A549 (cell line): Measurements from ENCODE around the gene INTS14.

Experiments used
- CTCF ChIP-seq: fragments of >200 bp; sonication (Bioruptor Twin); formaldehyde crosslinking; IDR thresholded peaks from 3 replicates; pipeline ENCODE4 v1.5.1; 2016
- E2F6 ChIP-seq: IDR thresholded peaks from 2 replicates; pipeline ENCODE4 v1.6.1; 2012; ENCODE audit warnings: low read depth, borderline replicate concordance
- JUN ChIP-seq, 2 experiments: fragments of >200 bp; sonication (Bioruptor Twin); formaldehyde crosslinking; IDR thresholded peaks; 2 replicates in 1 of 2; 3 replicates in 1 of 2; pipeline ENCODE4 v1.6.1; 2016 to 2017
- MAX ChIP-seq: IDR thresholded peaks from 2 replicates; pipeline ENCODE4 v1.6.1; 2012
- ZFP36 ChIP-seq: fragments of 450-650 bp; IDR thresholded peaks from 2 replicates; pipeline ENCODE4 v1.6.1; 2014; ENCODE audit warnings: borderline replicate concordance; ENCODE audit not compliant: partially characterized antibody

- TF ChIP-seq MAX = no peak
- no peak for TF ChIP-seq JUN (IDR thresholded peaks at IDR 0.05)
- TF ChIP-seq CTCF = no peak
- TF ChIP-seq E2F6 = no peak
- no peak for TF ChIP-seq ZFP36
Measured at GRCh38 chr15:65626856-65627255, 15.9 kb upstream of the INTS14 start.
